SK-N-SH (cell line): ENCODE data around the gene PLTP. TPM values are rescaled to one million over a fixed set of nuclear protein-coding genes. Genes with fewer than 3 reads are reported as not detected.

Experiments
- CTCF ChIA-PET: fragments of 300-600, 350-600 bp; formaldehyde crosslinking; extraction: SDS; loops from one replicate; lab custom pipeline; 2021; lab: Yijun Ruan, JAX
- POLR2A ChIA-PET: fragments of 350-600 bp; sonication (Branson Sonifier 250); formaldehyde crosslinking; extraction: SDS; loops from one replicate; lab custom pipeline; 2020; ENCODE audit warnings: antibody characterized with exemption, inconsistent platforms; lab: Yijun Ruan, JAX
- DNase-seq: peaks from one replicate; pipeline ENCODE4 v3.0.0; 2012
- H2AFZ ChIP-seq: fragments of 200-600 bp; sonication (generic); 2 replicates; pipeline ENCODE4 v1.8.1; 2016; ENCODE audit warnings: antibody characterized with exemption, mild to moderate bottlenecking, low read depth
- H3F3A ChIP-seq: fragments of 200-600 bp; sonication (generic); replicated peaks from 2 replicates; pipeline ENCODE3; 2016; ENCODE audit warnings: antibody characterized with exemption, mild to moderate bottlenecking; ENCODE audit not compliant: insufficient read depth
- H3K27ac ChIP-seq, 2 experiments: fragments of 200-500 bp in 1 of 2; fragments of 200-600 bp in 1 of 2; sonication (Bioruptor generic) in 1 of 2; sonication (generic), shearing (Covaris generic) in 1 of 2; 2 replicates each; pipeline versions ENCODE4 v1.5.1 to v1.6.1; 2014 to 2016; ENCODE audit warnings: low read depth in 2 of 2, inconsistent platforms in 1 of 2, low read length in 1 of 2, mild to moderate bottlenecking in 1 of 2, mixed read lengths in 1 of 2
- H3K27me3 ChIP-seq: fragments of 200-600 bp; sonication (generic), shearing (Covaris generic); 2 replicates; pipeline ENCODE4 v1.6.1; 2016; ENCODE audit warnings: mixed run types; ENCODE audit not compliant: insufficient read depth
- H3K36me3 ChIP-seq, 2 experiments: fragments of 200-500 bp in 1 of 2; fragments of 200-600 bp in 1 of 2; sonication (Bioruptor generic) in 1 of 2; sonication (generic) in 1 of 2; replicated peaks in 1 of 2; 2 replicates each; pipeline versions ENCODE3 to v1.5.1; 2014 to 2016; ENCODE audit warnings: low read length in 1 of 2, mild to moderate bottlenecking in 1 of 2; ENCODE audit not compliant: insufficient read depth in 2 of 2, control insufficient read depth in 1 of 2
- H3K4me1 ChIP-seq, 2 experiments: fragments of 200-500 bp in 1 of 2; fragments of 200-600 bp in 1 of 2; sonication (Bioruptor generic) in 1 of 2; sonication (generic), shearing (Covaris generic) in 1 of 2; 2 replicates each; pipeline versions ENCODE4 v1.5.1 to v1.6.1; 2014 to 2016; ENCODE audit warnings: low read depth in 1 of 2, low read length in 1 of 2, mixed run types in 1 of 2; ENCODE audit not compliant: insufficient read depth in 2 of 2, control insufficient read depth in 1 of 2
- H3K4me2 ChIP-seq: fragments of 200-600 bp; sonication (generic), shearing (Covaris generic); 2 replicates; pipeline ENCODE4 v1.6.1; 2017; ENCODE audit warnings: mixed run types
- H3K4me3 ChIP-seq, 2 experiments: fragments of 200-500 bp in 1 of 2; fragments of 200-600 bp in 1 of 2; sonication (Bioruptor generic) in 1 of 2; sonication (generic), shearing (Covaris generic) in 1 of 2; 2 replicates each; pipeline versions ENCODE4 v1.5.1 to v1.8.1; 2014 to 2016; ENCODE audit warnings: low read depth in 2 of 2, inconsistent platforms in 1 of 2, low read length in 1 of 2, mild to moderate bottlenecking in 1 of 2, mixed read lengths in 1 of 2, moderate library complexity in 1 of 2
- H3K79me2 ChIP-seq: fragments of 200-600 bp; sonication (generic); 2 replicates; pipeline ENCODE4 v1.8.1; 2017; ENCODE audit warnings: mild to moderate bottlenecking; ENCODE audit not compliant: insufficient read depth
- H3K9ac ChIP-seq: fragments of 200-600 bp; sonication (generic); 2 replicates; pipeline ENCODE4 v1.6.1; 2017; ENCODE audit warnings: mixed run types
- H3K9me2 ChIP-seq: fragments of 200-600 bp; sonication (generic); 2 replicates; pipeline ENCODE4 v1.6.1; 2017; ENCODE audit warnings: mixed run types
- H3K9me3 ChIP-seq: fragments of 200-600 bp; sonication (generic); 2 replicates; pipeline ENCODE4 v1.6.1; 2017; ENCODE audit warnings: mixed run types, mild to moderate bottlenecking, moderate library complexity
- H4K20me1 ChIP-seq: fragments of 200-600 bp; sonication (generic); 2 replicates; pipeline ENCODE4 v1.6.1; 2017; ENCODE audit warnings: mild to moderate bottlenecking, mixed run types; ENCODE audit not compliant: insufficient read depth
- CTCF ChIP-seq: fragments of 200-600 bp; sonication (generic); IDR thresholded peaks from 2 replicates; pipeline ENCODE4 v1.6.1; 2017; ENCODE audit warnings: antibody characterized with exemption, mild to moderate bottlenecking, moderate library complexity
- FOXJ3 ChIP-seq: sonication (generic); formaldehyde crosslinking; IDR thresholded peaks from 2 replicates; pipeline ENCODE4 v1.5.1; 2020; ENCODE audit warnings: mild to moderate bottlenecking, missing genetic modification reagents
- FOXM1 ChIP-seq: IDR thresholded peaks from 2 replicates; pipeline ENCODE4 v1.4.0; 2012; ENCODE audit warnings: low read depth, mild to moderate bottlenecking
- GATA2 ChIP-seq: sonication (generic); formaldehyde crosslinking; IDR thresholded peaks from 2 replicates; pipeline ENCODE4 v1.5.0; 2020; ENCODE audit warnings: mild to moderate bottlenecking, missing genetic modification reagents
- JUND ChIP-seq: IDR thresholded peaks from 2 replicates; pipeline ENCODE4 v1.4.0; 2012
- MAX ChIP-seq: IDR thresholded peaks from 2 replicates; pipeline ENCODE4 v1.4.0; 2012; ENCODE audit warnings: low read depth
- MXI1 ChIP-seq: IDR thresholded peaks from 2 replicates; pipeline ENCODE4 v1.6.1; 2012; ENCODE audit warnings: mild to moderate bottlenecking, low read depth, low read length, improper control_type of control experiment
- POLR2AphosphoS5 ChIP-seq: IDR thresholded peaks from 2 replicates; pipeline ENCODE4 v1.6.1; 2012; ENCODE audit warnings: low read depth, low read length
- RXRA ChIP-seq: IDR thresholded peaks from 2 replicates; pipeline ENCODE4 v1.4.0; 2012; ENCODE audit warnings: low read depth, mild to moderate bottlenecking, borderline replicate concordance
- SMC3 ChIP-seq: IDR thresholded peaks from 2 replicates; pipeline ENCODE4 v1.6.1; 2012; ENCODE audit warnings: low read depth, low read length, improper control_type of control experiment
- TCF12 ChIP-seq: IDR thresholded peaks from 2 replicates; pipeline ENCODE4 v1.4.0; 2012
- TEAD4 ChIP-seq: IDR thresholded peaks from 2 replicates; pipeline ENCODE4 v1.4.0; 2012; ENCODE audit warnings: mild to moderate bottlenecking, borderline replicate concordance; ENCODE audit not compliant: insufficient read depth
- USF2 ChIP-seq: fragments of 150-350 bp; IDR thresholded peaks from 2 replicates; pipeline ENCODE4 v1.6.1; 2017; ENCODE audit warnings: antibody characterized with exemption, low read length, low read depth, borderline replicate concordance
- YY1 ChIP-seq: IDR thresholded peaks from 2 replicates; pipeline ENCODE4 v1.4.0; 2012; ENCODE audit warnings: low read depth, mild to moderate bottlenecking
- ZBTB33 ChIP-seq: IDR thresholded peaks from 2 replicates; pipeline ENCODE4 v1.4.0; 2012; ENCODE audit warnings: low read depth, borderline replicate concordance
- WGBS: methylation state at CpG from one replicate; pipeline ENCODE4 v1.1.6; 2017; ENCODE audit warnings: low lambda C conversion rate; 5-methylcytosine and 5-hydroxymethylcytosine counted together
- polyA plus RNA-seq, 3 experiments: library from polyadenylated mRNA; depleted of rRNA; stranded (reverse); fragments of >200 nt; gene quantifications; 2 replicates each; pipeline ENCODE4 v1.2.3, GENCODE V29; 2012
- TF ChIP-seq, protein P1 (sequence below): IDR thresholded peaks from 2 replicates; pipeline ENCODE4 v1.6.1; 2012; ENCODE audit warnings: mild to moderate bottlenecking, low read depth, low read length, moderate library complexity

Gene PLTP
- polyA plus RNA-seq, 1 of the 3 experiments (the other 2 are of a cell fraction) = 154 TPM

- POLR2A ChIA-PET = no interaction called here
- no peaks in the 10 kb centered on the region; the same call in 1 of the 2 replicates for H4K20me1 ChIP-seq
- DNase-seq = no peak
- H3K79me2 ChIP-seq = peaks cover 10% of the 10 kb centered on the region
- peaks cover 14% of the 10 kb centered on the region for H3F3A ChIP-seq
- CTCF ChIA-PET = interaction anchor here (0.7 to 1.6 kb wide), 7 partner anchors 8 to 106 kb away, joined by 3 to 4 read pairs (median 4); no protein-coding TSS in a partner anchor
- H2AFZ ChIP-seq = no peak overlapping the region
- H3K27me3 ChIP-seq = no peaks in the 10 kb centered on the region
- no peak overlapping the region for H3K9ac ChIP-seq
- H3K4me2 ChIP-seq = no peak overlapping the region
- peaks cover 0 to 2% of the 10 kb centered on the region in 2 experiments; a peak in 1 of 4 replicates for H3K4me1 ChIP-seq
- no peaks in the 10 kb centered on the region for H3K9me2 ChIP-seq
- no peak overlapping the region for H3K27ac ChIP-seq
- peaks cover 37 to 38% of the 10 kb centered on the region in 2 experiments for H3K36me3 ChIP-seq
- no peak for TF ChIP-seq POLR2AphosphoS5
- no peak for TF ChIP-seq SMC3
- TF ChIP-seq MAX = no peak
- TF ChIP-seq USF2 = no peak
- TF ChIP-seq FOXM1 = no peak
- no peak for TF ChIP-seq MXI1
- no peak for TF ChIP-seq RXRA
- no peak for TF ChIP-seq ZBTB33
- TF ChIP-seq JUND = no peak
- no peak for TF ChIP-seq YY1
- TF ChIP-seq CTCF = no peak
- TF ChIP-seq, protein P1, sequence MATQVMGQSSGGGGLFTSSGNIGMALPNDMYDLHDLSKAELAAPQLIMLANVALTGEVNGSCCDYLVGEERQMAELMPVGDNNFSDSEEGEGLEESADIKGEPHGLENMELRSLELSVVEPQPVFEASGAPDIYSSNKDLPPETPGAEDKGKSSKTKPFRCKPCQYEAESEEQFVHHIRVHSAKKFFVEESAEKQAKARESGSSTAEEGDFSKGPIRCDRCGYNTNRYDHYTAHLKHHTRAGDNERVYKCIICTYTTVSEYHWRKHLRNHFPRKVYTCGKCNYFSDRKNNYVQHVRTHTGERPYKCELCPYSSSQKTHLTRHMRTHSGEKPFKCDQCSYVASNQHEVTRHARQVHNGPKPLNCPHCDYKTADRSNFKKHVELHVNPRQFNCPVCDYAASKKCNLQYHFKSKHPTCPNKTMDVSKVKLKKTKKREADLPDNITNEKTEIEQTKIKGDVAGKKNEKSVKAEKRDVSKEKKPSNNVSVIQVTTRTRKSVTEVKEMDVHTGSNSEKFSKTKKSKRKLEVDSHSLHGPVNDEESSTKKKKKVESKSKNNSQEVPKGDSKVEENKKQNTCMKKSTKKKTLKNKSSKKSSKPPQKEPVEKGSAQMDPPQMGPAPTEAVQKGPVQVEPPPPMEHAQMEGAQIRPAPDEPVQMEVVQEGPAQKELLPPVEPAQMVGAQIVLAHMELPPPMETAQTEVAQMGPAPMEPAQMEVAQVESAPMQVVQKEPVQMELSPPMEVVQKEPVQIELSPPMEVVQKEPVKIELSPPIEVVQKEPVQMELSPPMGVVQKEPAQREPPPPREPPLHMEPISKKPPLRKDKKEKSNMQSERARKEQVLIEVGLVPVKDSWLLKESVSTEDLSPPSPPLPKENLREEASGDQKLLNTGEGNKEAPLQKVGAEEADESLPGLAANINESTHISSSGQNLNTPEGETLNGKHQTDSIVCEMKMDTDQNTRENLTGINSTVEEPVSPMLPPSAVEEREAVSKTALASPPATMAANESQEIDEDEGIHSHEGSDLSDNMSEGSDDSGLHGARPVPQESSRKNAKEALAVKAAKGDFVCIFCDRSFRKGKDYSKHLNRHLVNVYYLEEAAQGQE = no peak
- no peak for TF ChIP-seq TCF12
- TF ChIP-seq GATA2 (CRISPR knock-in tag) = no peak
- TF ChIP-seq TEAD4 = no peak
- no peak for TF ChIP-seq FOXJ3 (CRISPR knock-in tag)
- 89% methylated on average over 11 of the region's 16 CpGs for WGBS
- no peak overlapping the region for H3K4me3 ChIP-seq
- no peaks in the 10 kb centered on the region for H3K9me3 ChIP-seq
Measured at GRCh38 chr20:45904583-45905504, 7.1 kb downstream of the PLTP start.
